Measurements from ENCODE around the gene BACH2. TPM values are rescaled to one million over a fixed set of nuclear protein-coding genes. Genes with fewer than 3 reads are reported as not detected.
A peak's percentile ranks its signal among the peaks of the same experiment; 100 is the strongest.

The BACH2 gene
- total RNA-seq, 5 donors from 2014 or later (not counting 1 experiment from before 2014, with no cell fraction given), result 81.9 to 196 (median 96.7) TPM

GRCh38 chr6:90020746-90021145 lies 275.9 kb downstream of the BACH2 start:
- H3K4me3 Mint-ChIP-seq, result no peak overlapping the region
- no peak for DNase-seq
- peaks cover 61% of the 10 kb centered on the region for H3K36me3 Mint-ChIP-seq
- H3K9me3 Mint-ChIP-seq, result no peaks in the 10 kb centered on the region
- Histone ChIP-seq H3K4me3 (ENCODE audit: control insufficient read depth in 1 of 2, extremely low read depth in 1 of 2, low read length in 1 of 2) (no peak overlapping the region), H3K27me3 (replicated peaks in 1 of 2; ENCODE audit: control insufficient read depth in 2 of 2, extremely low read depth in 1 of 2, insufficient read depth in 2 of 2, low read length in 1 of 2) (no peaks in the 10 kb centered on the region), H3K36me3 (ENCODE audit: control insufficient read depth in 2 of 2, extremely low read depth in 1 of 2, insufficient read depth in 1 of 2, low read length in 1 of 2) (peaks cover 8% of the 10 kb centered on the region in 2 donors), H3K27ac (ENCODE audit: low read length) (no peak overlapping the region), H3K9me3 (no peaks in the 10 kb centered on the region), H3K4me1 (ENCODE audit: control insufficient read depth in 1 of 2, extremely low read depth in 1 of 2, insufficient read depth in 2 of 2, low read length in 2 of 2) (no peaks in the 10 kb centered on the region)
- no peak for ATAC-seq (replicated peaks in 1 of 4)
- CTCF ChIA-PET, result interaction anchor here in 1 of 2 donors (0.7 kb wide), 1 partner anchor 136 kb away, joined by 3 read pairs; no protein-coding TSS in a partner anchor
- H3K4me1 Mint-ChIP-seq, result peaks cover 64 to 80% (median 68%) of the 10 kb centered on the region in 3 donors
- POLR2A ChIA-PET, result interaction anchor here in 1 of 2 donors (0.6 kb wide), 1 partner anchor 63 kb away, joined by 4 read pairs; no protein-coding TSS in a partner anchor
- WGBS (ENCODE audit: insufficient coverage), result no CpG with 5 or more reads among the region's 2 CpGs
- peak overlapping the region in 1 of 2 donors; percentile 11 for H3K27ac Mint-ChIP-seq
- H3K27me3 Mint-ChIP-seq, result no peaks in the 10 kb centered on the region

- Mint-ChIP-seq H3K27ac (no peak overlapping the region), H3K4me3 (no peak overlapping the region), H3K27me3 (no peaks in the 10 kb centered on the region), H3K36me3 (peaks cover 53% of the 10 kb centered on the region), H3K4me1 (peaks cover 52 to 64% (median 58%) of the 10 kb centered on the region in 3 donors), H3K9me3 (no peaks in the 10 kb centered on the region)
- DNase-seq, result no peak
- Histone ChIP-seq H3K4me3 (ENCODE audit: control insufficient read depth in 1 of 2, extremely low read depth in 1 of 2, low read length in 1 of 2) (no peak overlapping the region), H3K9me3 (no peaks in the 10 kb centered on the region), H3K4me1 (ENCODE audit: control insufficient read depth in 1 of 2, extremely low read depth in 1 of 2, insufficient read depth in 2 of 2, low read length in 2 of 2) (no peaks in the 10 kb centered on the region), H3K27me3 (replicated peaks in 1 of 2; ENCODE audit: control insufficient read depth in 2 of 2, extremely low read depth in 1 of 2, insufficient read depth in 2 of 2, low read length in 1 of 2) (no peaks in the 10 kb centered on the region), H3K36me3 (ENCODE audit: control insufficient read depth in 2 of 2, extremely low read depth in 1 of 2, insufficient read depth in 1 of 2, low read length in 1 of 2) (peaks cover 4 to 5% of the 10 kb centered on the region in 2 donors), H3K27ac (ENCODE audit: low read length) (no peak overlapping the region)
- ATAC-seq (replicated peaks in 1 of 4), result no peak
- CTCF ChIA-PET, result no interaction called here
- POLR2A ChIA-PET, result interaction anchor here in 1 of 2 donors (0.6 kb wide), 1 partner anchor 28 kb away, joined by 3 read pairs; no protein-coding TSS in a partner anchor
- WGBS (ENCODE audit: insufficient coverage), result no CpG with 5 or more reads among the region's 1 CpG
Observed at GRCh38 chr6:90019216-90019615, 277.4 kb downstream of the BACH2 start.

DNA sequence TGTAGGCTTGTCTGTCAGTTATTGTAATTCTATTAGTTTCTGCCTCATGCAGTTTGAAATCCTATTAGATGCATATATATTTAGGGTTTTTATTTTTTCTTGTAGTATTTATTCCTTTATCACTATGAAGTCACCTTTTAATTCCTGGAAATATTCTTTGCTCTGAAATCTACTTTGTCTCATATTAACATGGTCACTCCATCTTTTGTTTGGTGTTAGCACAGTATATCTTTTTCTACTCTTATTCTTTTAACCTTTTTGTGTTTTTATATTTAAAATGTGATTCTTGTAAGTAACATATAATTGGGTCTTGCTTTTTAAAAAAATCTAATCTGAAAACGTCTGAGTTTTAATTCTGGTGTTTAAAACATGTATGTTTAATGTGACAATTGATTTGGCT lies 280.8 kb downstream of the BACH2 start:
- Mint-ChIP-seq H3K9me3 (no peaks in the 10 kb centered on the region), H3K27me3 (no peaks in the 10 kb centered on the region), H3K4me1 (peaks cover 37 to 66% (median 40%) of the 10 kb centered on the region in 3 donors), H3K36me3 (peaks cover 51% of the 10 kb centered on the region), H3K27ac (peak overlapping the region in 1 of 2 donors; percentile 5), H3K4me3 (no peak overlapping the region)
- H3K4me1 ChIP-seq (ENCODE audit: control insufficient read depth in 1 of 2, extremely low read depth in 1 of 2, insufficient read depth in 2 of 2, low read length in 2 of 2), result no peaks in the 10 kb centered on the region
- ATAC-seq (replicated peaks in 1 of 4), result no peak
- CTCF ChIA-PET, result no interaction called here
- WGBS (ENCODE audit: insufficient coverage), result no CpG with 5 or more reads among the region's 1 CpG
- DNase-seq, result no peak
- H3K4me3 ChIP-seq (ENCODE audit: control insufficient read depth in 1 of 2, extremely low read depth in 1 of 2, low read length in 1 of 2), result no peak overlapping the region
- POLR2A ChIA-PET, result no interaction called here
- H3K27ac ChIP-seq (ENCODE audit: low read length), result no peak overlapping the region
- no peaks in the 10 kb centered on the region for H3K9me3 ChIP-seq
- H3K36me3 ChIP-seq (ENCODE audit: control insufficient read depth in 2 of 2, extremely low read depth in 1 of 2, insufficient read depth in 1 of 2, low read length in 1 of 2), result peaks cover 4 to 5% of the 10 kb centered on the region in 2 donors
- H3K27me3 ChIP-seq (replicated peaks in 1 of 2; ENCODE audit: control insufficient read depth in 2 of 2, extremely low read depth in 1 of 2, insufficient read depth in 2 of 2, low read length in 1 of 2), result no peaks in the 10 kb centered on the region

- peaks cover 26 to 43% (median 41%) of the 10 kb centered on the region in 3 donors for H3K4me1 Mint-ChIP-seq
- H3K4me3 Mint-ChIP-seq, result no peak overlapping the region
- H3K9me3 Mint-ChIP-seq, result no peaks in the 10 kb centered on the region
- Histone ChIP-seq H3K9me3 (no peaks in the 10 kb centered on the region), H3K4me3 (ENCODE audit: control insufficient read depth in 1 of 2, extremely low read depth in 1 of 2, low read length in 1 of 2) (no peak overlapping the region), H3K36me3 (ENCODE audit: control insufficient read depth in 2 of 2, extremely low read depth in 1 of 2, insufficient read depth in 1 of 2, low read length in 1 of 2) (peaks cover 4 to 30% of the 10 kb centered on the region in 2 donors), H3K27me3 (replicated peaks in 1 of 2; ENCODE audit: control insufficient read depth in 2 of 2, extremely low read depth in 1 of 2, insufficient read depth in 2 of 2, low read length in 1 of 2) (no peaks in the 10 kb centered on the region), H3K27ac (ENCODE audit: low read length) (no peak overlapping the region), H3K4me1 (ENCODE audit: control insufficient read depth in 1 of 2, extremely low read depth in 1 of 2, insufficient read depth in 2 of 2, low read length in 2 of 2) (no peaks in the 10 kb centered on the region)
- peak overlapping the region; percentile 6 to 45 for H3K27ac Mint-ChIP-seq
- DNase-seq (no peak), ATAC-seq (replicated peaks in 1 of 4) (no peak)
- WGBS (ENCODE audit: insufficient coverage), result no CpG with 5 or more reads among the region's 1 CpG
- peaks cover 60% of the 10 kb centered on the region for H3K36me3 Mint-ChIP-seq
- ChIA-PET CTCF (no interaction called here), POLR2A (interaction anchor here in 1 of 2 donors (0.6 kb wide), 1 partner anchor 39 kb away, joined by 3 read pairs; no protein-coding TSS in a partner anchor)
- no peaks in the 10 kb centered on the region for H3K27me3 Mint-ChIP-seq
Observed at GRCh38 chr6:90008908-90009501, 287.6 kb downstream of the BACH2 start.

GRCh38 chr6:90008189-90008907 lies 288.3 kb downstream of the BACH2 start:
- no peaks in the 10 kb centered on the region for H3K27me3 Mint-ChIP-seq
- peaks cover 57% of the 10 kb centered on the region for H3K36me3 Mint-ChIP-seq
- DNase-seq, result no peak
- Histone ChIP-seq H3K36me3 (ENCODE audit: control insufficient read depth in 2 of 2, extremely low read depth in 1 of 2, insufficient read depth in 1 of 2, low read length in 1 of 2) (peaks cover 4 to 33% of the 10 kb centered on the region in 2 donors), H3K27me3 (replicated peaks in 1 of 2; ENCODE audit: control insufficient read depth in 2 of 2, extremely low read depth in 1 of 2, insufficient read depth in 2 of 2, low read length in 1 of 2) (no peaks in the 10 kb centered on the region), H3K9me3 (no peaks in the 10 kb centered on the region), H3K4me1 (ENCODE audit: control insufficient read depth in 1 of 2, extremely low read depth in 1 of 2, insufficient read depth in 2 of 2, low read length in 2 of 2) (no peaks in the 10 kb centered on the region), H3K4me3 (ENCODE audit: control insufficient read depth in 1 of 2, extremely low read depth in 1 of 2, low read length in 1 of 2) (no peak overlapping the region), H3K27ac (ENCODE audit: low read length) (no peak overlapping the region)
- 83% methylated on average over 3 of the region's 9 CpGs for WGBS (ENCODE audit: insufficient coverage)
- H3K9me3 Mint-ChIP-seq, result no peaks in the 10 kb centered on the region
- no peak overlapping the region for H3K4me3 Mint-ChIP-seq
- POLR2A ChIA-PET, result interaction anchor here in 1 of 2 donors (0.6 kb wide), 1 partner anchor 39 kb away, joined by 3 read pairs; no protein-coding TSS in a partner anchor
- CTCF ChIA-PET, result no interaction called here
- H3K4me1 Mint-ChIP-seq, result peaks cover 26 to 40% (median 36%) of the 10 kb centered on the region in 3 donors
- ATAC-seq (replicated peaks in 1 of 4), result no peak
- peak overlapping the region; percentile 20 to 45 for H3K27ac Mint-ChIP-seq

- H3K4me3 Mint-ChIP-seq, result no peak overlapping the region
- DNase-seq (no peak), ATAC-seq (replicated peaks in 1 of 4) (no peak)
- peaks cover 0 to 5% of the 10 kb centered on the region in 2 experiments for H3K4me1 ChIP-seq (ENCODE audit: control insufficient read depth in 1 of 2, extremely low read depth in 1 of 2, insufficient read depth in 2 of 2, low read length in 2 of 2)
- H3K27ac ChIP-seq (ENCODE audit: low read length), result no peak overlapping the region
- no peaks in the 10 kb centered on the region for H3K27me3 Mint-ChIP-seq
- no peaks in the 10 kb centered on the region for H3K27me3 ChIP-seq (replicated peaks in 1 of 2; ENCODE audit: control insufficient read depth in 2 of 2, extremely low read depth in 1 of 2, insufficient read depth in 2 of 2, low read length in 1 of 2)
- CTCF ChIA-PET, result no interaction called here
- peak overlapping the region in 1 of 2 donors; percentile 30 for H3K27ac Mint-ChIP-seq
- peaks cover 14 to 29% (median 15%) of the 10 kb centered on the region in 3 donors for H3K4me1 Mint-ChIP-seq
- WGBS (ENCODE audit: insufficient coverage), result 100% methylated on average over 5 of the region's 9 CpGs
- POLR2A ChIA-PET, result no interaction called here
- H3K9me3 ChIP-seq, result no peaks in the 10 kb centered on the region
- H3K36me3 ChIP-seq (ENCODE audit: control insufficient read depth in 2 of 2, extremely low read depth in 1 of 2, insufficient read depth in 1 of 2, low read length in 1 of 2), result peaks cover 4 to 46% of the 10 kb centered on the region in 2 donors
- H3K9me3 Mint-ChIP-seq, result no peaks in the 10 kb centered on the region
- peaks cover 41% of the 10 kb centered on the region for H3K36me3 Mint-ChIP-seq
- H3K4me3 ChIP-seq (ENCODE audit: control insufficient read depth in 1 of 2, extremely low read depth in 1 of 2, low read length in 1 of 2), result no peak overlapping the region
Observed at GRCh38 chr6:90005048-90005827, 291.4 kb downstream of the BACH2 start.
